22Rv1 (cell line): ENCODE measurements around the gene SLC16A13.
A peak's percentile ranks its signal among the peaks of the same experiment; 100 is the strongest.

Source experiments
- H3K27ac ChIP-seq: fragments of 450-650 bp; 2 replicates; pipeline ENCODE4 v1.5.1; 2017
- ZFX ChIP-seq: fragments of 450-650 bp; IDR thresholded peaks from 2 replicates; pipeline ENCODE4 v1.6.1; 2017; ENCODE audit warnings: antibody characterized with exemption, borderline replicate concordance
- TF ChIP-seq, protein P1 (sequence below): fragments of 450-650 bp; IDR thresholded peaks from 2 replicates; pipeline ENCODE4 v1.5.1; 2017; ENCODE audit warnings: mild to moderate bottlenecking

Gene SLC16A13

DNA sequence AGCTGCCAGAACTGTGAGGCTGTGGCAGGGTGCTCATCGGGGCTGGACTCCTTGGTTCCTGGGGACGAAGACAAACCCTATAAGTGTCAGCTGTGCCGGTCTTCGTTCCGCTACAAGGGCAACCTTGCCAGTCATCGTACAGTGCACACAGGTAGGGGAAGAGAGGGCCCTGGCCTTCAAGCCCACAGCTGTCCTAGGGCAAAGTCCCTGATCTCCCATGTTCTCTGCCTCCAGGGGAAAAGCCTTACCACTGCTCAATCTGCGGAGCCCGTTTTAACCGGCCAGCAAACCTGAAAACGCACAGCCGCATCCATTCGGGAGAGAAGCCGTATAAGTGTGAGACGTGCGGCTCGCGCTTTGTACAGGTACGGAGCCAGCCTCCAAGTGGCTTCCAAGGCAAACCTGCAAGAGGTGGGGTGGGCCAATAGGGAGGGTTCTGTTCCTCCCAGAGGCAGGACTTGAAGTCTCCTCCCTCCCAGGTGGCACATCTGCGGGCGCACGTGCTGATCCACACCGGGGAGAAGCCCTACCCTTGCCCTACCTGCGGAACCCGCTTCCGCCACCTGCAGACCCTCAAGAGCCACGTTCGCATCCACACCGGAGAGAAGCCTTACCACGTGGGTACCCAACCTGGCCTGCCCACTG lies 9.2 kb upstream of the SLC16A13 start:
- TF ChIP-seq, protein P1, sequence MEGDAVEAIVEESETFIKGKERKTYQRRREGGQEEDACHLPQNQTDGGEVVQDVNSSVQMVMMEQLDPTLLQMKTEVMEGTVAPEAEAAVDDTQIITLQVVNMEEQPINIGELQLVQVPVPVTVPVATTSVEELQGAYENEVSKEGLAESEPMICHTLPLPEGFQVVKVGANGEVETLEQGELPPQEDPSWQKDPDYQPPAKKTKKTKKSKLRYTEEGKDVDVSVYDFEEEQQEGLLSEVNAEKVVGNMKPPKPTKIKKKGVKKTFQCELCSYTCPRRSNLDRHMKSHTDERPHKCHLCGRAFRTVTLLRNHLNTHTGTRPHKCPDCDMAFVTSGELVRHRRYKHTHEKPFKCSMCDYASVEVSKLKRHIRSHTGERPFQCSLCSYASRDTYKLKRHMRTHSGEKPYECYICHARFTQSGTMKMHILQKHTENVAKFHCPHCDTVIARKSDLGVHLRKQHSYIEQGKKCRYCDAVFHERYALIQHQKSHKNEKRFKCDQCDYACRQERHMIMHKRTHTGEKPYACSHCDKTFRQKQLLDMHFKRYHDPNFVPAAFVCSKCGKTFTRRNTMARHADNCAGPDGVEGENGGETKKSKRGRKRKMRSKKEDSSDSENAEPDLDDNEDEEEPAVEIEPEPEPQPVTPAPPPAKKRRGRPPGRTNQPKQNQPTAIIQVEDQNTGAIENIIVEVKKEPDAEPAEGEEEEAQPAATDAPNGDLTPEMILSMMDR: no peak
- TF ChIP-seq ZFX: no peak
- H3K27ac ChIP-seq: no peak overlapping the region

DNA sequence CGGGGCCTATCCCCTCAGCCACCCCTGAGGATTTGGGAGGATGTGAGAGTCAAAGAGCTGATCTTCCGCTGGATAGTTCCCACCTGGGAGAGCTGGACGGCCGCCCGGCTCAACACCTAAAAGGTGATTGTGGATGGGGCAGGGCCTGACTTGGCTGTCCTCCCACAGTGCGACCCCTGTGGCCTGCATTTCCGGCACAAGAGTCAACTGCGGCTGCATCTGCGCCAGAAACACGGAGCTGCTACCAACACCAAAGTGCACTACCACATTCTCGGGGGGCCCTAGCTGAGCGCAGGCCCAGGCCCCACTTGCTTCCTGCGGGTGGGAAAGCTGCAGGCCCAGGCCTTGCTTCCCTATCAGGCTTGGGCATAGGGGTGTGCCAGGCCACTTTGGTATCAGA lies 8.5 kb upstream of the SLC16A13 start:
- no peak overlapping the region for H3K27ac ChIP-seq

DNA sequence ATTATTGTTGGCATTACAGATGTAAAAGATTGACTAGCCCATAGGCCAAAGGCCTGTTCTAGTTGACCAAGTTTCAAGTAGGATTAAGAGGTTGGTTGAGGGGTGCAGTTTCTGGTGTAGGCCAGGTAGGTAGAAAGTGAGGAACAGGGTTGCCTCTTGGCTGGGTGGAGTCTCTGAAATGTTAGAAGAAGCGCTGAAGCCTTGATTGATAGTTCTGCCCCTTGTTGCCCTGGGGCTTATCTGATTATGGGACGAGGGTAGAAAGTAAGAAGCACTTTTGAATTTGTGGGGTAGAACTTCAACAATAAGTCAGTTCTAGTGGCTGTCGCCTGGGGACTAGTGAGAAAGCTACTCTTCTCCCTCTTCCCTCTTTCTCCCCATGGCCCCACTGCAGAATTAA lies 6.7 kb upstream of the SLC16A13 start:
- H3K27ac ChIP-seq: no peak overlapping the region
- no peak for TF ChIP-seq ZFX

More for the DNA sequence above, 8.5 kb upstream of the SLC16A13 start:
- TF ChIP-seq, protein P1: no peak
- no peak for TF ChIP-seq ZFX

DNA sequence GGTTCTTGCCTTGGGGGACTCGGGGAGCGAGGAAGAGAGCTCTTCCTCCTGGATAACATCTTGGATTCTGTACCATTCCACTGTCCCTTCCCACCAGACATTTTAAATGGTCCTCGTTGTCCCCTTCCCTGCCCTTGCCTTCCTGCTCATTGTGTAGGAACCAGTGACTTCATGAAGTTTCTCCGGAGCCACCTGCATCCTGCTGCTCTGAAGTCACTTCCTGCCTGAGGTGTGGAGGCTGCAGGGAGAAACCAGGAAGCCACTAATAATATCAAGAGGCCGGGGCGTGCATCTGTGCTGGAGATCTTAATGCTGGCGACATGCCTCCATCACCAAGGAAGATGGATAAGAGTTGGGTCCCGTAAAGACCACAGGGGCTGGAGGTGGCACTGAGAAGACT lies 6.2 kb upstream of the SLC16A13 start:
- H3K27ac ChIP-seq: no peak overlapping the region
- TF ChIP-seq, protein P1: no peak
- TF ChIP-seq ZFX: no peak

DNA sequence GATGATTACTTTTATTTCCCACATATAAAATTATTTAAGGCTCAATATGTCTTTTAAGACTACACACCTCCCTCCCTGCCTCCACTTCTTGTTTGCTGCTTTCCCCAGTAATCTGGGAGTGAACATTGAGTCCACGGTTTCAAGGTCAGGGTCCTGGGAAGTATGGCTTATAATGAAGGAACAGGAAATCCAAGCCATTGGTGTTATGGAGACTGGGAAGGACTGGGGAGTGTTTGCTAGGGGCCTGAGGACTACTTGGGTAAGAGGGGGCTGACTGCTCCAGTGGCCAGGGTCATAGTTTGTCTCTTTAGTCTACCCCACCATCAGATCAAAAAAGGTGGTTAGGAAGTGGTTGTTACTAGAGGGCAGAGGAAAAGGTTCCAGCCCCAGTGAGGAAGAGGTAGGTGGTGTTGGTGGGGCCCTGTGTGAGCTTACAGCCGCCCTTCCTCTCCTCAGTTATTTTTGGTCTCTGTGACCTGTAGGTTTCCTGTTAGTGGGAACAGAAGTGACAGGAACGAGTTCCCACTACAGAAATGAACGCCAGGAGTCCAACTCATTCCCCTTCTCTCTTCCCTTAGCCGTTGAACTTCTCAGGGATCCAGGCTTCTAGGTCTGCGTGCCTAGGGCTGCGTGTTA lies 742 bp upstream of the SLC16A13 start:
- peak overlapping the region; percentile 64 for H3K27ac ChIP-seq
- TF ChIP-seq, protein P1: no peak
- no peak for TF ChIP-seq ZFX

DNA sequence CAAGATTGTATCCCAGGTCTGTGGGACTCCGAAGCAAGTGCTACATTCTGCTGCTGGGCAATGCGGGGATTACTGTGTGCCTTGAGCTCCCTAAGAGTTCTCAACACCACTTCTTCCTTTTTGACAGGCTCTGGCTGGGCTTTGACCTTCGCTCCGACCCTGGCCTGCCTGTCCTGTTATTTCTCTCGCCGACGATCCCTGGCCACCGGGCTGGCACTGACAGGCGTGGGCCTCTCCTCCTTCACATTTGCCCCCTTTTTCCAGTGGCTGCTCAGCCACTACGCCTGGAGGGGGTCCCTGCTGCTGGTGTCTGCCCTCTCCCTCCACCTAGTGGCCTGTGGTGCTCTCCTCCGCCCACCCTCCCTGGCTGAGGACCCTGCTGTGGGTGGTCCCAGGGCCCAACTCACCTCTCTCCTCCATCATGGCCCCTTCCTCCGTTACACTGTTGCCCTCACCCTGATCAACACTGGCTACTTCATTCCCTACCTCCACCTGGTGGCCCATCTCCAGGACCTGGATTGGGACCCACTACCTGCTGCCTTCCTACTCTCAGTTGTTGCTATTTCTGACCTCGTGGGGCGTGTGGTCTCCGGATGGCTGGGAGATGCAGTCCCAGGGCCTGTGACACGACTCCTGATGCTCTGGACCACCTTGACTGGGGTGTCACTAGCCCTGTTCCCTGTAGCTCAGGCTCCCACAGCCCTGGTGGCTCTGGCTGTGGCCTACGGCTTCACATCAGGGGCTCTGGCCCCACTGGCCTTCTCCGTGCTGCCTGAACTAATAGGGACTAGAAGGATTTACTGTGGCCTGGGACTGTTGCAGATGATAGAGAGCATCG lies 2.4 kb downstream of the SLC16A13 start:
- TF ChIP-seq, protein P1: no peak
- no peak for TF ChIP-seq ZFX
- H3K27ac ChIP-seq: no peak overlapping the region

DNA sequence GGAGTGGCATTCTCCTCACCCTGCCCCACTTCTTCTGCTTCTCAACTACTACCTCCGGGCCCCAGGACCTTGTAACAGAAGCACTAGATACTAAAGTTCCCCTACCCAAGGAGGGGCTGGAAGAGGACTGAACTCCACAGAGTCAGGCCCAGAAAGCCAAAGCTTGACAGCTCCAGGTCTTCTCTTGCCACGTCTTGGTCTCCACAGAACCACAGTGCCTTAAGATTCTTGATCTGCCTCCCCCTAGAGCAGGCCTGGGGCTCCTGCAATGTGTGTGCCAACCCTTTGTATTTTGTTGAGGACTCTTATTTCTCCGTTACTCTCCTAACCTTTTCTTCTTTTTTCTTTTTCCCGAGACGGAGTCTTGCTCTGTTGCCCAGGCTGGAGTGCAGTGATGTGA lies 4.0 kb downstream of the SLC16A13 start:
- TF ChIP-seq, protein P1: no peak
- TF ChIP-seq ZFX: no peak
- H3K27ac ChIP-seq: no peak overlapping the region
